Measurements from ENCODE around the gene ZNF484.
"Not testable (repeated sequence)": the region's sequence is repeated elsewhere in the genome, so short reads cannot be mapped to it uniquely, and the experiment has no call there.

Gene ZNF484

DNA sequence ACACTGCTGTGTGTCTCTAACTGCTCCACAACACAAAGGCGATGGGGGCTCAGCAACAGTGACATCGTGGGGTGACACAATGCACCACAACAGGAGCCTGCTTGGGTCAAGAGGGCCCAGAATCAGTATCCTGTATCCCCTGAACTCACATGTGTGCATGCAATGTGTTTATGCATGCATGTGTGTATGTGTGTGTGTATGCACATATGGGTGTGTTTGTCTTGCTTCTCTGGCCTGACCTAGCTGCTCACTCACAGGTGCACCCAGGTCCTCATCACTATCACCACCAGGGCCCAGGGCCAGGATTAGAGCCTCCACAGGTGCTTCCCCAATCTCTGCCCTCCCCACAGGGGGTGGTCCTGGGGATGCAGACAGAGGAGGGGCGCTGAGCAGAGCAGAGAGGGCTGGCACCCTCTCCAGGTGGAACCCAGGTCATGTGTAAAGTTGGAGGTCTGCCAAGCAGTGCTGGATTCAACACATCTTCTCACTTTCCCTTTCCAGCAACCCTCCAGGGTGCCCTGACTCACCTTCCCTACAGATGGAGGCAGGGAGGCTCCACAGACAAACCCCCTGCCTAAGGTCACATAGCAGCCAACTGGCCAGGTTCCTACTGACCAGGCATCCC, 18.1 kb upstream of the ZNF484 start:
- no peak overlapping the region for H3K4me3 Mint-ChIP-seq
- peaks cover 12% of the 10 kb centered on the region for H3K27me3 Mint-ChIP-seq (ENCODE audit: low read depth, poor library complexity)
- TF ChIP-seq, protein P1, sequence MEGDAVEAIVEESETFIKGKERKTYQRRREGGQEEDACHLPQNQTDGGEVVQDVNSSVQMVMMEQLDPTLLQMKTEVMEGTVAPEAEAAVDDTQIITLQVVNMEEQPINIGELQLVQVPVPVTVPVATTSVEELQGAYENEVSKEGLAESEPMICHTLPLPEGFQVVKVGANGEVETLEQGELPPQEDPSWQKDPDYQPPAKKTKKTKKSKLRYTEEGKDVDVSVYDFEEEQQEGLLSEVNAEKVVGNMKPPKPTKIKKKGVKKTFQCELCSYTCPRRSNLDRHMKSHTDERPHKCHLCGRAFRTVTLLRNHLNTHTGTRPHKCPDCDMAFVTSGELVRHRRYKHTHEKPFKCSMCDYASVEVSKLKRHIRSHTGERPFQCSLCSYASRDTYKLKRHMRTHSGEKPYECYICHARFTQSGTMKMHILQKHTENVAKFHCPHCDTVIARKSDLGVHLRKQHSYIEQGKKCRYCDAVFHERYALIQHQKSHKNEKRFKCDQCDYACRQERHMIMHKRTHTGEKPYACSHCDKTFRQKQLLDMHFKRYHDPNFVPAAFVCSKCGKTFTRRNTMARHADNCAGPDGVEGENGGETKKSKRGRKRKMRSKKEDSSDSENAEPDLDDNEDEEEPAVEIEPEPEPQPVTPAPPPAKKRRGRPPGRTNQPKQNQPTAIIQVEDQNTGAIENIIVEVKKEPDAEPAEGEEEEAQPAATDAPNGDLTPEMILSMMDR (IDR thresholded peaks at IDR 0.05), result no peak
- no peaks in the 10 kb centered on the region for H3K4me1 Mint-ChIP-seq
- peak overlapping the region; percentile 36 for H3K27ac Mint-ChIP-seq
- DNase-seq, result no peak
- peaks cover 7% of the 10 kb centered on the region for H3K9me3 Mint-ChIP-seq
- H3K36me3 Mint-ChIP-seq (ENCODE audit: low read depth), result no peaks in the 10 kb centered on the region

GRCh38 chr9:92894711-92895362, 17.0 kb upstream of the ZNF484 start:
- Mint-ChIP-seq H3K27me3 (ENCODE audit: low read depth, poor library complexity) (peaks cover 12% of the 10 kb centered on the region), H3K4me1 (no peaks in the 10 kb centered on the region), H3K27ac (no peak overlapping the region), H3K4me3 (no peak overlapping the region), H3K9me3 (peaks cover 5% of the 10 kb centered on the region), H3K36me3 (ENCODE audit: low read depth) (no peaks in the 10 kb centered on the region)
- no peak for DNase-seq
- TF ChIP-seq, protein P1 (IDR thresholded peaks at IDR 0.05), result no peak

DNA sequence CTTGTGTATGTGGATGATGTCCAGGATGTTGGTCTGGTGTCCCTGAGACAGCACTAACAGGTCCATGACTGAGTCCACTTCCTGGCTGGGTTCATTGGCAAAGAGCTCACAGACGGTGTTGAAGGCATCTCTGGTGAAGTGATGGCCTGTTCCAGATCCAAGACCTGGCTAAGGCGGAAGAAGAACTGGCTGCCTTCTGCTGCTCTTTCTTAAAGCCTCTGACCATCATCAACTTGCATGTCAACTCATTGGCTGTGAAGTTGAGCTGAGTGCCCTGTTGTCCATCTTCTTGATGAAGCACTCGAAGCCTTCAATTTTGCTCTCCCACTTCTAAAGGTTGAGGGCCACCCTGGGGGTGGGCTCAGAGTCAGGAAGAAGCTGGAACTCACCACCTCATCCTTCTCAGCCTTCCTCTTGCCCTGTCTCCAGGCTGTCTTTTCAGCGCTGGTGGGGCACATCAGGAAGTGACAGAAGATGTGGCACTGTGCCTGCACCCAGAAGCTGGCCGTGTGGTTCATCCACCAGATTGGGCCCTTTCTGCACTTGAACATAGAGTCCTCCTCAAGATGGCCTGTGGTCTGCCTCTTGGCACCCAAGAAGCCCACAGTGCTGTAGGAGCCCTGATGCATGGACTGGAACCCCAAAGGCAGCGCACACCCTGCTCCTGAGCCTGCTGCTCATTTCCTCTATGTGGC, 16.2 kb upstream of the ZNF484 start:
- H3K36me3 Mint-ChIP-seq (ENCODE audit: low read depth); H3K27ac Mint-ChIP-seq; H3K9me3 Mint-ChIP-seq; DNase-seq; H3K4me1 Mint-ChIP-seq; H3K4me3 Mint-ChIP-seq: not testable (repeated sequence)
- peaks cover 12% of the 10 kb centered on the region for H3K27me3 Mint-ChIP-seq (ENCODE audit: low read depth, poor library complexity)

DNA sequence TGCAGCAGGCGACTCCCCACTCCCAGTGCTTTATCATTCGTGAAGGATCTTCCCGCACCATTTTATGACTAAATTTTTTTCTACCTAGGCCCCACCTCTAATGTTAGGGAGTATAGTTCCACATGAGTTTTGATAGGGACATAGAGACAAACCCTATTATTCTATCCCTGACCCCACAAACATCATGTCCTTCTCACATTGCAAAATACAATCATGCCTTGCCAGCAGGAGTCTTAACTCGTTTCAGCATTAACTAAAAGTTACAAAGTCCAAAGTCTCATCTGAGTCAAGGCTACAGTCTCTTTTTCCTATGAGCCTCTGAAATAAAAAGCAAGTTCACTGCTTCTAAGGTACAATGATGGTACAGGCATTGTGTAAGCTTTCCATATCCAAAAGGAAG, 14.4 kb upstream of the ZNF484 start:
- not testable (repeated sequence) for H3K9me3 Mint-ChIP-seq; H3K36me3 Mint-ChIP-seq (ENCODE audit: low read depth); DNase-seq; H3K27ac Mint-ChIP-seq; H3K4me3 Mint-ChIP-seq
- H3K27me3 Mint-ChIP-seq (ENCODE audit: low read depth, poor library complexity), result peaks cover 18% of the 10 kb centered on the region
- peaks cover 13% of the 10 kb centered on the region for H3K4me1 Mint-ChIP-seq

GRCh38 chr9:92890761-92891160, 12.9 kb upstream of the ZNF484 start:
- TF ChIP-seq, protein P1 (IDR thresholded peaks at IDR 0.05), result no peak
- Mint-ChIP-seq H3K9me3 (no peaks in the 10 kb centered on the region), H3K36me3 (ENCODE audit: low read depth) (no peaks in the 10 kb centered on the region), H3K4me3 (no peak overlapping the region), H3K4me1 (peaks cover 13% of the 10 kb centered on the region), H3K27ac (no peak overlapping the region), H3K27me3 (ENCODE audit: low read depth, poor library complexity) (peaks cover 20% of the 10 kb centered on the region)
- DNase-seq, result no peak

- DNase-seq, result peak; percentile 17
- Mint-ChIP-seq H3K36me3 (ENCODE audit: low read depth) (no peaks in the 10 kb centered on the region), H3K4me1 (peaks cover 21% of the 10 kb centered on the region), H3K27ac (peak overlapping the region; percentile 15), H3K9me3 (no peaks in the 10 kb centered on the region), H3K4me3 (no peak overlapping the region), H3K27me3 (ENCODE audit: low read depth, poor library complexity) (peaks cover 20% of the 10 kb centered on the region)
- TF ChIP-seq, protein P1 (IDR thresholded peaks at IDR 0.05), result no peak
These were observed 10.1 kb upstream of the ZNF484 start for GRCh38 chr9:92887880-92888338.

DNA sequence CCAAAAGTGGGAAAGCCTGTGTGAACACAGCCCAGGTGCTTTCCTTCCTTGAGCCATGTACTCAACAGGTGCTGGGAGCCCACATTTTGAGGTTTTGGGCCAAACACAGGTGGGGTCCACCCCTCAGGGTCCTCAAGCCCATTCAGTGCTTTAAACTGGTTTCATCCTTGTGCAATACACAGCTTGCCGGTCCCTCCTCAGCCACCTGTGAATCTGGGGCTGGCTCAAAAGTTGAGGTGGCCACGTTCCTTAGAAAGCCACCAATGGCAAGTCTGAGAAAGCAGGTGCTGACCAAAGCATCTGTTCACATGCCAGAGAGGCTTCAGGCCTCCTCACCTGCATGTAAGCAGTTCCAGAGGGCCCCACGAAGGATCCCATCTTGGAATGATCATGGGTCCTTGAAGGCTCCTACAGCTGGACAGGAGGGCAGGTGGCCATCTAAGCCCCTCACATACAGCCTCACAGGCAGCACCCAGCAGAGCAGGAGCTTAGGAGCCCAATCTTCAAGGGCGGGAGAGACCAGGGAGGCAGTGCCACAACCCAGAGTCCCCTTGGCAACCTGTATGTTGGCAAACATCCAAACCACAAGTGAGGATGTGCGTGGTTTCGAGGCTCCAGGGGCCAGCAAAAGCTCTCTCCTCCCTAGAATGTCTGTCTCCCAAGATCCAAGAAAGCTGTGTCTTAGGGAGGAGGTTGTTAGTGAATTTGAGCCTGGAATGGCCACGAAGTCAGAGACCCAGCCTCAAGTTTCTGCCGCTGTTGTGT, 9.2 kb upstream of the ZNF484 start:
- not testable (repeated sequence) for H3K9me3 Mint-ChIP-seq; DNase-seq; H3K27ac Mint-ChIP-seq; H3K4me3 Mint-ChIP-seq; H3K36me3 Mint-ChIP-seq (ENCODE audit: low read depth)
- Mint-ChIP-seq H3K27me3 (ENCODE audit: low read depth, poor library complexity) (peaks cover 15% of the 10 kb centered on the region), H3K4me1 (peaks cover 21% of the 10 kb centered on the region)

GRCh38 chr9:92883666-92884405, 6.0 kb upstream of the ZNF484 start:
- Mint-ChIP-seq H3K27ac (peak overlapping the region; percentile 39), H3K27me3 (ENCODE audit: low read depth, poor library complexity) (peaks cover 11% of the 10 kb centered on the region), H3K4me1 (peaks cover 21% of the 10 kb centered on the region)
- H3K4me3 Mint-ChIP-seq; H3K9me3 Mint-ChIP-seq; H3K36me3 Mint-ChIP-seq (ENCODE audit: low read depth): not testable (repeated sequence)
- peak; percentile 22 for DNase-seq

Measured in nephron progenitor cell (in vitro differentiated cells).